ENCODE data around the gene SYTL3. TPM values are rescaled to one million over a fixed set of nuclear protein-coding genes. Genes with fewer than 3 reads are reported as not detected.

Gene SYTL3
- total RNA-seq, 1 experiment from 2014 or later = 0.09 TPM

GRCh38 chr6:158804207-158804606, 154.4 kb downstream of the SYTL3 start:
- H2BK5ac ChIP-seq (ENCODE audit: insufficient read length, low read length) = no peak overlapping the region
- H3K4me2 ChIP-seq (ENCODE audit: insufficient read depth, insufficient read length, low read length) = no peak overlapping the region
- H2BK20ac ChIP-seq (ENCODE audit: low read depth, low read length, poor library complexity, severe bottlenecking) = no peak overlapping the region
- H4K5ac ChIP-seq (ENCODE audit: insufficient read length, low read depth, low read length) = no peak overlapping the region
- no peak overlapping the region for H3T11ph ChIP-seq (ENCODE audit: low read length)
- H4K91ac ChIP-seq (ENCODE audit: insufficient read length, low read depth, low read length) = no peak overlapping the region
- no peak overlapping the region for H3K4me3 Mint-ChIP-seq
- no peaks in the 10 kb centered on the region for H3K79me1 ChIP-seq (ENCODE audit: insufficient read depth, low read depth, low read length, poor library complexity, severe bottlenecking)
- no peak overlapping the region for H4K8ac ChIP-seq (replicated peaks; ENCODE audit: insufficient read length, low read depth, low read length)
- peak overlapping the region in 2 of 3 experiments; percentile 63 to 68; a peak in 3 of 7 replicates for H3K27ac Mint-ChIP-seq
- H2AK5ac ChIP-seq (ENCODE audit: insufficient read length, low read length) = no peak overlapping the region
- DNase-seq = no peak
- H3K27me3 Mint-ChIP-seq (ENCODE audit: low read depth) = no peaks in the 10 kb centered on the region
- no peak overlapping the region for H2AFZ ChIP-seq (ENCODE audit: low read length)
- H2BK12ac ChIP-seq (ENCODE audit: insufficient read length, low read depth, low read length) = no peak overlapping the region
- H3K14ac ChIP-seq (ENCODE audit: insufficient read depth, low read length) = no peak overlapping the region
- H3K27me3 ChIP-seq (ENCODE audit: insufficient read depth, low read length) = no peaks in the 10 kb centered on the region
- H3K9ac ChIP-seq (ENCODE audit: extremely low read depth, insufficient read length, low read length) = no peak overlapping the region
- no peak overlapping the region for H3K4ac ChIP-seq (ENCODE audit: low read depth, low read length)
- H3K4me1 ChIP-seq (ENCODE audit: insufficient read depth, low read length) = peaks cover 16% of the 10 kb centered on the region
- H3K56ac ChIP-seq (ENCODE audit: insufficient read length, low read depth, low read length) = no peak overlapping the region
- TF ChIP-seq CTCF (conservative IDR thresholded peaks at IDR 0.05) = no peak
- no peak overlapping the region for H2BK120ac ChIP-seq (ENCODE audit: low read depth, low read length, poor library complexity, severe bottlenecking)
- no peaks in the 10 kb centered on the region for H3K9me3 Mint-ChIP-seq
- H3K36me3 Mint-ChIP-seq (ENCODE audit: insufficient read depth in 1 of 3, low read depth in 3 of 3) = peaks cover 4 to 61% (median 32%) of the 10 kb centered on the region in 3 experiments; a peak in 6 of 7 replicates
- H2BK15ac ChIP-seq (ENCODE audit: low read depth, low read length) = no peak overlapping the region
- no peak overlapping the region for H3K27ac ChIP-seq (ENCODE audit: insufficient read length, low read depth, low read length)
- H3K79me2 ChIP-seq (ENCODE audit: insufficient read depth, low read length) = peaks cover 70% of the 10 kb centered on the region
- no peak overlapping the region for H3K23ac ChIP-seq (ENCODE audit: insufficient read length, low read depth, low read length)
- H3K18ac ChIP-seq (ENCODE audit: insufficient read length, low read depth, low read length) = no peak overlapping the region
- H3K4me1 Mint-ChIP-seq = peaks cover 75% of the 10 kb centered on the region in 2 experiments
- no peaks in the 10 kb centered on the region for H4K20me1 ChIP-seq (ENCODE audit: control insufficient read depth, insufficient read depth, insufficient read length)
- no peaks in the 10 kb centered on the region for H3K9me3 ChIP-seq (ENCODE audit: control insufficient read depth, low read depth, low read length)
- no peaks in the 10 kb centered on the region for H3K23me2 ChIP-seq (ENCODE audit: insufficient read length, low read depth, low read length, poor library complexity, severe bottlenecking)

Data from H9 (cell line).